8988T (cell line): ENCODE results near the gene IL17RA.
"Not testable (repeated sequence)": the region's sequence is repeated elsewhere in the genome, so short reads cannot be mapped to it uniquely, and the experiment has no call there.

Source experiments
- DNase-seq: peaks from one replicate; pipeline ENCODE4 v3.0.0; 2011

IL17RA gene

DNA sequence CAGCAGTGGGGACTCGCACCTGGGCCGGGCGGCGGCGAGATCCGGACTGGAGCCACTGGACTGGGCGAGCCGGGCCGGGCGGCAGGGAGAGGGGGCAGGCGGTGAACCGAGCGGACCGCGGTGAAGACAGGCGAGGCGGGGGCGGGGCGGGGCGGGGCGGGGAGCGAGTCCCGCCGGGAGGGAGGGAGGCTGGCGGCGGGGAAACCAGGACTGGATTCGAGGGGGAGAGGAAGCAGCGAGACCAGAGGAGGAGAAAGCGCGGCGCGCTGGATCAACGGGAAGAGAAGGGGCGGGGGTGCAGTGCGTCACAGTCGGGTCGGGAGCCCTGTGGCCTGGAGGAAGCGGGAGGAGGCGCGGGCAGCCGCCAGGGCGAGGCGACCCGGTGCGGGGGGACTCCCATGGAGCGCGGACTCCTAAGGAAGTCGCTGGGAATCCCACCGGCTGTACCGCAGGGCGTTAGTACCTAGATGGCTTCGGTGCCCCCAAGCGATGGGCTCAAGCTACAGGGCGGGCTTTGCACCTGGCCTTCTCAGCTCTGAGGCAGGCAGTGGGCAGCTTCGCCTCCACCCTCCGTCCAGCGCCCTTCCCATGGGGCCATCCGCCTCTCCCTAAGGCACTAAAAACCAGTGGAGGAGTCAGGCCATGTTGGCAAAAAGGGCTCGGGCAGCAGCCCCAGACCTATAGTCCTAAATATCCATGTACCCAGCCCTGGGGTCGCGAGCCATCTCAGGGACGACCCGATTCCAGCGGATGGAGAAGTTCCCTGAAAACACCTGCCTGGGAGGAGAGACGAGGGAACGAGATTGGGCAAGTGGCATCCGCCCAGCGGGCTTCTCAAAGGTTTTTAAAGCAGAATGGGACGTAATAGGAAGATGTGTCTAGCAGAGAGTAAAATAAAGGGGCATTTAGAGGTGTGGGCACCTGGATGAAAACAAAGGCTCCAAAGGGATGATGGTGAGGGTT, 36.7 kb downstream of the IL17RA start, which contains the start of gene TMEM121B:
Gene TMEM121B, minus strand, starts transcription at position 128 of the 963 bp plus-strand sequence. CDS start 233 bp downstream, outside the sequence.
- DNase-seq: peak; percentile 55

DNA sequence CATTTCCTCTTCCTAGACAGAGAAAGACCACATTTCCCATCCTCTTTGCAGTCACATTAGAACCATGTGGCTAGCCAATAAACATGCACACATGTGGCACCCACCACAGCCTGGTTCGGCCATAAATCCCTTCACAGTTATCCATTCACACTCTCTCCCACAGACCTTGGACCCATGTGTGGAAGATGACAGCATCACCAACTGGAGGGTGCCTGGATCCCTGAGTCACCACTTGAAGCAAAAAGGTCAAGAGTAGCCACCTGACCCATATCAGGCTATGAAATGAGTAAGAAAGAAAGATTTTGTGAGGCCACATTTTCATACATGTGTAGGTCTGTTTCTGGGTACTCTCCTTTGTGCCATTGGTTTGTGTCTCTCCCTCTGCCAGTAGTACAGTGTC, 45.4 kb downstream of the IL17RA start:
- DNase-seq: no peak

DNA sequence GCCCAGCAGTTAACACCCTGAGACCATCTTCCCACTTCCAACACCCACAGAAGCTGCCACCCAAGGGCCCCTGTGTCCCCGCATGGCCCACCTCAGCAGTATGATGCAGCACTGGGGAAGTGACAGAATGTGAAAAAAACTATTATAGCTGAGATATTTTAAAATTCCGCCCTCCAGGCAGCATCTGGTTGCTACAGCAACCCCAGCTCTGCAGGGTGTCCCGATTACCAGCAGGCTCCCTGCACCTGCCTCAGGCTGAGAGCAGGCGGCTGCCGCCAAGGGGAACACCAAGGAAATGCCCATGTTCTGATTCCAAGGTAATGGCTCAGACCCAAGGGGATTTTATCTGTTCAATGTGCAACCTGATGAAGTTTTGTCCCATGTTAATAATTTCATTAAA, 46.9 kb downstream of the IL17RA start:
- no peak for DNase-seq

DNA sequence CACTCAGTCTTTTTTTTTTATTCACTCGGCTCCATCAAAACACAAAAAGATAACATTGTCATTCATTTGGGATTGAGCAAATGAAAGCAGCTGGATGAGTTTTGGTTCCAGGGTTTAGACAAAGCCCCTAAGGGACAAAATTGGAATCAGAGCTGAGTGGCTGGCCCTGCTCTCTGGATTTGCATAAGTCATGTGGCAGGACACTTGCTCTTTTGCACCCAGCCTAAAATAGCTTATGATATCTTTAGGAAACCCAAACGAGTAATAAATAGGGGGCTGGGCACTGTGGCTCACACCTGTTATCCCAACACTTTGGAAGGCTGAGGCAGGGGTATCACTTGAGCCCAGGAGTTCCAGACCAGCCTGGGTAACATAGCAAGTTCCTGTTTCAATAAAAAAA, 47.3 kb downstream of the IL17RA start:
- no peak for DNase-seq

DNA sequence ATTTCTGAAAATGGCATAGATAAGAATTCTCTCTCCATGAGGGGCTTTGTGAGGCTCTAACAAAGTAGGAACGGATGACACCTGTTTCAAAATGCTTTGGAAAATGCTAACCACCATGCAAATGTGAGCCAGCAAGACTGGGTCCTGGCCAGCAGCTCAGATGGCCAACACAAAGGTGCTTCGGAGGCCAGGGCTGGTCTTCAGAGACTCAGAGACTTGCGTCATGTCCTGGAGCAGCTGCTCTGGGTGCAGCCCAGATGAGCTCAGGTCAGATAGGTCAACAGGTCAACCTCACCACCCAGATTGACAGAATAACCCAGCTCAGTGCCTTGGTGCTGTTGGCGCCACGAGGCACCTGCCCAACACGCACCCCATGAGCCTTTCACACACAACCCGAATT, 48.3 kb downstream of the IL17RA start:
- no peak for DNase-seq

DNA sequence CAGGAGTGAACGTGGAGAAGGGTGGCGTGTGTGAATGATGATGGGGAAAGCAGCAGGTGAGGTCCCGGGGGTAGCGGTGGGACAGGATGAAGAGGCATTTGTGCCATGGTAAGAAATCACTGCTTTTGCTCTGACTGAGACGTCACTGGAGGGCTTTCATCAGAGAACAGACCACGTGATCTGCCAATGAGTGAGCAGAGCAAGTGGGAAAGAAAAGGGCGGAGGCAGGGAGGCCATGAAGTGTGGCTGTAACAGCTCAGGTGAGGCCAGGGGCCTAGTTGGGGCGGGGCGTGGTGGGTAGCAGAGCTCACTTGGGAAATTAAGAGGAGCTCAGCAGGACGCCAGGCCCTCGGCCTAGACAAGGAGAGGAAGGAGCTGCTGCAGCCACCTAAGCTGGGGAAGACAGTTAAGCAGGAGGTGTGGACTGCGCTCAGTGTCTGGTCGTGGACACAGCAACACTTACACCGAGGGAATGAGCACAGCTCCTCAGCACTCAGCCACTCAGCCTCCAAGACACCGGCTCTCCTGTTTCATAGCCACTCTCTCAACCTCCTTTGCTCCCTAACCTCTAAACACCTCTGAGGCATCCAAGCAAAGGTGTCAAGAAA, 50.5 kb downstream of the IL17RA start:
- DNase-seq: no peak

DNA sequence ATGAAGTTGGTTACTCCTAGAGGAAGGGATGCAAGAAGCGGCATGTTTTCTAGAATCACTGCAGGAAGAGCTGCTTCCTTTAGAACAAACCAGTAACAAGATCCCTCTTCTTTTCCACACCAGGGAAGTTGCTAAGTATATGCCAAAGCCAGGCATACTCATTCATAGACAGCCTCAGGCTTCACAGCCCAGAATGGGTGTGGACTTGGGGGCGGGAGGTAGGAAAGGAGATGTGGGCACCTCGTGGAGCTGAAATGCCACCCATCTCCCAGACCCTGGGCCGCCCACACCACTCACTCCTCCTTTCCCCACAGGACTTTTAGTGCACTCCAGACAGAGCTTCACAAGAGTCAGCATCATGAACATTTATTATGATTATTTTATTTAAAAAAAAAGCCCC, 52.4 kb downstream of the IL17RA start:
- no peak for DNase-seq

DNA sequence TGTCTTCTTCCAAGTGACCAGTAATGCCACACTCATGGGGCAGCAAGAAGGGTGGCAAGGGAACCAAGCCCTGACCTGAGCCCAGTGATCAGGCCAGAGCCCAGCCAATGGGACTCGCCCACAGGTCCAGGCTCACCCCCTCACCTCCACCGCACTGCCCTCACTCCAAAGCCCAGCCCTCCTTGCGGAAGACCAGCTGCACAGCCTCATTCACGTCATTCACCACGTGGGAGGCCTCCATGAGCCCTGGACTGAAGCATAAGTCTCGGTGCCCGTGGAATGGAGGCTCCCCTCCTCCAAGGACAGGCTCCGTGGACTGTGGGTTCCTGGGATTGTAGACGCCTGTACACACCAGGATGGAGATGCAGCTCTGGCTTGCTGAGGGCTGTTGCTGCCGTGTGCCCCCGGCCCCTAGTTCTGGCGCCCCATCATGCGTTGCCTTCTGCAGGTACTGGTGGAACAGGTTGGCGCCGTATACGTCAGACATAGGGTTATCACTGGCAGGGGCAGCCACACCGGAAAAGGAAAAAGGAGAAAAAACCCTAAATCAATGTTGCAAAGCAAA, 53.1 kb downstream of the IL17RA start:
- no peak for DNase-seq

DNA sequence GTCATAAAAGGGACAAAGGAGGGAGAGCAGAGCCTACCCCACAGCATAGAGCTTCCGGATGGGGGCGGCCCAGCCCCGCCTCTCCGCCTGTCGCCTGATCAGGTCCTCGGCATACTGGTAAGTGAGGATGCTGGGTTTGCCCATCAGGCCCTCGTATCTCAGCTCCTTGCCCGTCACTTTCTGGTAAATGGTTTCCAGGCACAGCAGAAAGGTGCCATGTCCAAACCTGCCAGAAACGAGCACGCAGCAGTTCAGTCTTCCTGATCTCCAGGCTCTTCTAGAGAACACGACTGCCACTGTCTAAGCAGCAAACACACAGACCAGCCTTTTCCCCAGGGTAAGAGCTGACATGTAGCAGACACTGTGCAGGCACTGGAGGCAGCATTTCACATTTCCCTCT, 53.7 kb downstream of the IL17RA start:
- no peak for DNase-seq

DNA sequence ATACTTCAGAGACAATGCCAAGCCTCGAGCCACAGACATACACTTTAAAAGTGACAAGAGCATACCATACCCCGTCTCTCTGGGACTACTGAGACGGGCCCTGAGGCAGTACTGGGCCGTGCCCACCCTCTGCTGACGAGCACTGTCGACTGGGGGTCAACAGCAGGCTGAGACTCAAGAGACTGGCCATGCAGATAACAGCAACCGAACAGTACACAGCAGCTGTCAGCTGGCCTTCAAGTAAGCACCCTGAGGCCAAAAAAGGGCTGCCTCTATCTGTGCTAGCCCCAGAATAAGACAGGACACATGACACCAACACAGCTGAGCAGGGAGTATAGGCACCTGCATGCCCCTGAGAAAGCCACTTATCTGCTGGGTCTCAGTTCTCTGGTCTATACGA, 55.2 kb downstream of the IL17RA start:
- no peak for DNase-seq

DNA sequence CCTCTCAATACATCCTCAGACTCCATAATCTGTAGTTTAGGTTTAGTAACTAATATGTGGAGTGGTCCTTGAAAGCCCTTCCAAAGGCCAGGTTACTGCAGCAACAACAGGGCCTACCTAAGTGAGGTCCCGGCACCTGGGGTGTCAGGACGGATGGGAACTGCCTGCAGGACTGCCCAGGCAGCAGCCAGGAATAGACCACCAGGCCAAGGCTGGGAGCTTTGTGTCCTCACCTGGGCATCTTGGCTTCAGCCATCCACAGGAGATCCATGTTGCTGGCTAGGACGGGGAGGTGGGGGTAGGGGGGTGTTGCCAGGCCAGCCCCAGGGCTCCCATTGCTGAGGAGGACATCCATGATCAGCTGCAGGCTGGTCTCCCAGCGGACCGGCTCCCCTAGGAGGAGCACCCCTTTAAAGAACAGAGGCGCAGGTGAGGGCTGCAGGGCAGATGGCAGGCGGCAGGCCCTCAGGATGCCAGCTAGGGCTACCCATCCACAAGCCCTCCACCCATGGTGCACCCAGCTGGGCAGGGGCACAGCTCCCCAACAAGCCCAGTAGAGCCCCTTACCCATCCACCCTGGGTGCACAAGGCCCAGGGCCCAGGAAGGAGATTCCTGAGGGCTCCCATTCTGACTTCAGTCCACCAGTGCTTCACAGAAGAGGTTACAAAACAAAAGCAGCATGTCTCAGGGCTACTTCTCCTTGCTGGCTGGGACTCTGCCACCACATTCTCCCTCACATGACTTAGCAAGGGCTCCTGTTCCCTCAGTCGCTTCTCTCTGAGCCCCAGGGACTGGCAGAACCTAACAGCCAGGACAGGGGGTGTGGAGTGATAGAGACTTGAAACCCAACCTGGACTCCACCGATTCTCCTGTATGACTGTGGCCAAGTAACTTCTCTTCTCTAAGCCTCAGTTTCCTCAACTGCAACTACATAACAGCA, 56.3 kb downstream of the IL17RA start:
- DNase-seq: no peak

DNA sequence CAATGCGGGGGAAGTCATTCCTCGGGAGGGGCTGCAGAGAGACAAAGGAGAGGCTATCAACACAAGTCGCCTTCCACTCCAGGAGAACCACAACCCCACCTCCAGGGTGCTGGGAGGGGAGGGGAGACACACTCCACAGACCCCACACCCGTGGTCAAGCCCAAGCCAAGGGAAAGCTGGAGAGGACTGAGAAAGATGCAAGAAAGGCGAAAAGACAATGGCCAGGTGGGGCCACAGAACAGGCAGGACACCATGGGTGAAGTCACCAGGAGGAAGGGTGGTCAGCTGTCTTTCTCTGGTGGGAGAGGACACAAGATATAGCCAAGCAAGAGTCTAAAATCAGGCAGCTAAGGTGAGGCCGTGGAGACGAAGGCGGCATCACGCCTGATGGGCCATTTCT, 58.3 kb downstream of the IL17RA start:
- no peak for DNase-seq

DNA sequence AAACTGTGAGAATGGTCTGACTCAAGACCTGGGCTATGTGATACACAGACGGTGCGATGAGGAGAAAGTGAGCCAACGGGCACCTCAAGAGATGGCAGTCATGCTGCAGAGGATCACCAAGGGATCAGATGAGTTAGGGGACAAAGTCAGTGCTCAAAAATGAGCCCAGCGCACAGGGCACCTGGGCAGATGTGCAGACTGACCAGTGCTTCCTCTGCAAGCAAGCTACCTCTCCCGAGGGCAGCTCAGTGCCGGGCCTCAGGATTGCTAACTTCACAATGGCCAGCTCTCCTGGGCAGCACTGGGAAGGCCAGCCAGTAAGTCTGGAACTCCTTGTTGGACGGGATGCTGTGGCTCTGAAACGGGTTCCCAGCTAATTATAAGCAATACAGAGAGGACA, 59.0 kb downstream of the IL17RA start:
- DNase-seq: no peak

DNA sequence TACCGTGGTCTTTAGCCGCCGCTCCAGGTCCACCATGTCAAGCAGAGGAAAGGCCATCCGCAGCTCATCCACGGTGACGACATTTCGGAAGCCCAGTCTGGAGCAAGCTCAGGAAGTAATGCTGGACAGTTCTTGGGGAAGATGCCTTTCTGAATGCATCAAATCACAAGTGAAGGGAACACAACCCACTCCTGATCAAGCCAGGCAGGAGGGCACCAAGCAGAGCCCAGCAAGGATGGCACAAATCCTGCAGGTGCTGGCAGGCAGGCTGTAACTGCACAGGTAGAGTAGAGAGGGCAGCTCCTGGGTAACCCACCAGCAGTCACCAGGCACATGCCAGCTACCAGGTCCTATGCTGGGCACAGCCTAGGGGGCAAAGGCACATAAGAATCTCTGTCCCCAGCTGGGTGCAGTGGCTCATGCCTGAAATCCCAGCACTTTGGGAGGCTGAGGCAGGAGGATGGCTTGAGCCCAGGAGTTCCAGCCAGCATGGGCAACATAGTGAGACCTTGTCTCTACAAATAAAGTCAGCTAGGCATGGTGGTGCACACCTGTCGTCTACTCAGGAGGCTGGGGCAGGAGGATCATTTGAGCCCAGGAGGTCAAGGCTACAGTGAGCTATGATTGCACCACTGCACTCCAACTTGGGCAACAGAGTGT, 60.4 kb downstream of the IL17RA start:
- no peak for DNase-seq

DNA sequence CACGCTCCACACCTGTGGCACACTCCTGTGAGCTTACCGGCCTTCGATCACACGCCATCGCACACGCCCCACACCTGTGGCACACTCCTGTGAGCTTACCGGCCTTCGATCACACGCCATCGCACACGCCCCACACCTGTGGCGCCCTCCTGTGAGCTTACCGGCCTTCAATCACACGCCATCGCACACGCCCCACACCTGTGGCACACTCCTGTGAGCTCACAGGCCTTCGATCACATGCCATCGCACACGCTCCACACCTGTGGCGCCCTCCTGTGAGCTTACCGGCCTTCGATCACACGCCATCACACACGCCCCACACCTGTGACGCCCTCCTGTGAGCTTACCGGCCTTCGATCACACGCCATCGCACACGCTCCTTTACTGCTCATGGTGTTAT, 62.7 kb downstream of the IL17RA start:
- DNase-seq: not testable (repeated sequence)

DNA sequence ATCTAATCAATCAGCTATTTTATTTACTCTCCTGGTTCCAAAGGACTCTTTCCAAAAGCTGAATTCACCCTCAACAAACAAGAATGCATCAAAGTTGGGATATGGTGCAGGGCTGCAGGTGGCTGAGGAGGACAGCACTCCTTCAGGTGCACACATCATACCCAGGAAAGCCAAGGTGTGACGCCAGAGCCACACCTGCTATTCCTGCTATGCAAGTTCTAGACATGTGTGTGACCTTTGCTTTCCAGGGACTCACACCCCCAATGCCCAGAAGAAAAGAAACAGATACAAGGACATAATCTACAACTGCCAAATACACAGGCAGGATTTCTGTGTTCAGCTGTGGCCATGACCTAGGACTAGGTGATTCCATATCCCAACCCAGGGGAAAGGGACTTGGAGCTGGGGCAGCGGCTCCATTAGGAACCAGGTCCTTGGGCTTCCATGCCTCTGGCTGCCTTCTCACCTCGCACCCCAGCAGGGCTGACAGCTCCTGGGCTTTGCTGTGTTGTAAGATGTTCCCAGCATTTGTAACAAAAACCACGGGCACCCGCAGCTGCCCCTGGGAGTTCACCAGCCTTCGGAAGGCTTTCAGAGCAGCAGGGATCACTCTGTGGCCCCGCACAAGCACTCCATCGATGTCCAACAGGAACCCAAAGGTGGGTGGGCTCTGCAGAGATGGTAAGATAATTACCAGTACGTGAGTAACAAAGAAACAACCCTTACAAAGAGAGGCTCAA, 64.4 kb downstream of the IL17RA start:
- DNase-seq: no peak

DNA sequence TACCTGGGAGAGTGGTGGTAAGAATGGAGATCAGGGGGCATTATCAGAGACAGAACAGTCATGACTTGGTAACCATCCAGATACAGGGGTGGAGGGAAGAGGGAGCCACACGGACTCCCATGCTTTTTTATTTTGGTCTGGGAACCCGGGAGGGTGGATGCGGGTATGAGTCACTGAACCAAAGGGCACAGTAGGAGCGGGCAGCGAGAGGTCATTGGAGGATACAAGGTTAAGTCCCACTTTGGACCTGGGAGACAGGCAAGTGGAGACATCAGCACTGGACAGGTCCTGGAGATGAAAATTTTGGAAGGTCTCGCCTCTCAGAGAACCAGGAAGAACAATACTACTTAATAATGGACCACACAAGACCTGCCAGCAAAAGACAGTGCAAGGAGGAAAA, 67.5 kb downstream of the IL17RA start:
- DNase-seq: no peak

DNA sequence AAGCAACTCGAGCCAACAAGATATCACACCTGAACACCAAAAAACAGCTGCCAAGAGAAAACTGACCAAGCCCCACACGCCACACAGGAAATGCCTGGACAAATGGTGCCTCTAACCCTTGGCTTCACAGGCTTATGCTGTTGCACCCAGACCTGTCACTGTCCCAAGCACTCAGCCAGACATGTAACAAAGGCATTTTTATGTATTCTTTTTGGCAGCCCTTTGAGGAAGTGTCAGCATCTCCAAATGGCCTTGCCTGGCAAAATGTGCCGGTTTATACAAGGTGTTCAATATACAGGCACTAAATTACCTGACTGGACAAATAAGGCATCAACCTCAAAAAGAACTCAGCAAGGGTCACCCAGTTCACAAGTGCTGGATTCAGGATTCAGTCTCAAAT, 68.2 kb downstream of the IL17RA start:
- DNase-seq: no peak

DNA sequence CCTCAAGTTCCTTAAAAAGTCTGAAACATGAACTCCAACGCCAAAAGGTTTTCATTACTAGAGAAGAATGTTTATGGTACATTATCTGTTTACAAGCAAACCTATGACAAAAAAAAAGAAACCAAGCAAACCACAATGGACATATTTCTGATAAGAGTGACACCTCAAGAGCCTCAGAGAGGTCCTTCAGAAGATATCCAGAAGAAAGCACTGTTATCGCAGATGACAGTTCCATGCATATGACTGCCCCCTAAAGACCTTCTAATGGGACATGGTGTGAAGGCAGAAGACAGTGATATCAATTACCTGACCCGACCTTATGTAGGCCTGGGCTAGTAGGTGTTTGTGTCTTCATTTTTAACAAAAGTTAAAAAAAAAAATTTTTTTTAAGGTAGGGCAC, 71.1 kb downstream of the IL17RA start:
- DNase-seq: no peak

DNA sequence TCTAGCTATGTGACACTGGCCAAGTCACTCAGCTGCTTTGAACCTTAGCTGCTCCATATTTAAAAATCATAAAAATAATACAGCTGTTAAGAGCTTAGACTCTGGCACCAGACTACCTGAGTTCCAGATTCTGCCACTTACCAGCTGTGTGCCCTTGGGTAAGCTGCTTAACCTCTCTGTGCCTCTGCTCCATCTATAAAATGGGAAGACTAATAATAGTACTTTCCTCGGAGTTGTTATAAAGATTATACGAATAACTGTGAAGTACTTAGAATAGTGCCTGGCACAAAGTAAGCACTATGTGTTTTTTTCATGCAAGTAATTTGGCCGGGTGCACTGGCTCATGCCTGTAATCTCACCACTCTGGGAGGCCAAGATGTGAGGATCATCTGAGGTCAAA, 72.9 kb downstream of the IL17RA start:
- no peak for DNase-seq

DNA sequence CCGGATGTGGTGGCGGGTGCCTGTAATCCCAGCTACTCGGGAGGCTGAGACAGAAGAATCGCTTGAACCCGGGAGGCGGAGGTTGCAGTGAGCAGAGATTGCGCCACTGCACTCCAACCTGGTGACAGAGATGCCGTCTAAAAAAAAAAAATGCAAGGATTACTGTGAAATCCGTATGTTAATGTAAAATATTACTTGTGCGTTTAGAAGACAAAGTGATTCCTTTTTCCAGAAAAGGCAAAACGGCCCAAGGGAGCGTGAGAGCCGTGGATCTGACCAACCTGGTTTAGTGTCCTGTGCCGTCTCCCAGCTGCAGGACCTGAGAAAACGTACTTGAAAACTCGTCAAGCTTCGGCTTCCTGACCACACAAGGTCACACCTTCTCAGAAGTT, 73.4 kb downstream of the IL17RA start:
- DNase-seq: no peak
